ENCODE measurements around the gene OR5T3.
"Not testable (repeated sequence)": the region's sequence is repeated elsewhere in the genome, so short reads cannot be mapped to it uniquely, and the experiment has no call there.

OR5T3 gene

DNA sequence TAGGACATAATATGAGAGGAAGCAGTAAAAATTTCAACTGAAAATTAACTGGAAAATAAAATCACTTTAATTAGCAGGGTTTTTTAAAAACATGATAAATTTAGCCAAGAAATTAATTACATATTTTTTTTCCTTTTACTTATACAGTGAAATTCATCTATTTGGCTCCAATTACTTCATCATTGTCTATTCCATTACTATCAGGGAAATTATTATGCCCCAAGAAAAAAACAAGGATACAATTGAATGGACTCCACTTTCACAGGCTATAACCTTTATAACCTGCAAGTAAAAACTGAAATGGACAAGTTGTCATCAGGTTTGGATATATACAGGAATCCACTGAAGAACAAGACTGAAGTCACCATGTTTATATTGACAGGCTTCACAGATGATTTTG lies at the start of gene OR5T3:
Gene OR5T3 (plus strand): TSS at position 301 of the 400 bp plus-strand sequence. CDS start 0 bp downstream, at position 301.
- in situ Hi-C loops (cut with MboI; ENCODE audit: low pct_unique_long_range_greater_than_20kb, low sequenced_read_pairs) = no loop called here

DNA sequence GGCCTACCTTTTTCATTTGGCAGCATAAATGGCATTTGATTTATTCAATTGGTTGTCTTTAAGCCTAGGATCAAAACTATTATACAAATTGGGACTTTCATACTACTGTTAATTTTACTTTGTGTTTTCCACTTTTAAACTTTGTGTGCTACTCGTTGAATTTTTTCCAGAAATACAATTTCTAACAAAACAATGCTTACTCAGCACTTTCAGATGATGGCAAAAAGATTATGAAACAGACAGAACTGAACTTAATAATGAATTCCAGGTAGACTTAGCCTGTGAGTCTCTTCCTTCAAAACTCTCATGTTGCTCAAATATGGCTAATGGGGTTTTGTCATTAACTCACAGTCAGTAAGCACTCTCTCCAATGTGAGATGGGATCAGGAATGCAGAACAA lies 44.3 kb upstream of the OR5T3 start:
- DNase-seq = no peak
- in situ Hi-C loops (cut with MboI; ENCODE audit: low pct_unique_long_range_greater_than_20kb, low sequenced_read_pairs) = no loop called here

More for the DNA sequence above, at the start of gene OR5T3:
- no peak for DNase-seq

DNA sequence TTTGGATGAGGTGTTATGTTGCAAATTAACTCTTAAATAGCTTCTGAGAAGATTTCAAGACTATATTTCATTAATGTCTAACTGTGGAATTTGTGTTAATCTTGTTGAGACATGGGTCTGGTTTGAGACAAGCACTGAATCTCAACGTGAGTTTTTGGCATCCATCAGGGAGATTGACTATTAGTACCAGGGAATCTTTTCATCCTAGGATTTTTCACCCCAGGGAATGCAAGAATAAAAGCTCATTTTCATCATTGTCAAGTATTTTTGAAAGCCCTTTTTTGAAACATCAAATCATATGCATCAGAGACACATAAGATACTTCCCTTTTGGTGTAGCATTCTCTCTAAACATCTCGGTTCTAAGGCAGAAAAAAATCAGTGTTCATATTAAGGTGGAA lies 37.5 kb upstream of the OR5T3 start:
- in situ Hi-C loops (cut with MboI; ENCODE audit: low pct_unique_long_range_greater_than_20kb, low sequenced_read_pairs) = no loop called here
- no peak for DNase-seq

DNA sequence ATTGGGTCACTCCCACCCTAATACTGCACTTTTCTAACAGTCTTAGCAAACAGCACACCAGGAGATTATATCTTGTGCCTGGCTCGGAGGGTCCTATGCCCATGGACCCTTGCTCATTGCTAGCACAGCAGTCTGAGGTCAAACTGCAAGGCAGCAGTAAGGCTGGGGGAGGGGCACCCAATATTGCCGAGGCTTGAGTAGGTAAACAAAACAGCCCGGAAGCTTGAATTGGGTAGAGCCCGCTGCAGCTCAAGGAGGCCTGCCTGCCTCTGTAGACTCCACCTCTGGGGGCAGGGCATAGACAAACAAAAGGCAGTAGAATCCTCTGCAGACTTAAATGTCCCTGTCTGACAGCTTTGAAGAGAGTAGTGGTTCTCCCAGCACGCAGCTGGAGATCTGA lies 32.3 kb upstream of the OR5T3 start:
- DNase-seq; in situ Hi-C loops (cut with MboI; ENCODE audit: low pct_unique_long_range_greater_than_20kb, low sequenced_read_pairs): not testable (repeated sequence)

DNA sequence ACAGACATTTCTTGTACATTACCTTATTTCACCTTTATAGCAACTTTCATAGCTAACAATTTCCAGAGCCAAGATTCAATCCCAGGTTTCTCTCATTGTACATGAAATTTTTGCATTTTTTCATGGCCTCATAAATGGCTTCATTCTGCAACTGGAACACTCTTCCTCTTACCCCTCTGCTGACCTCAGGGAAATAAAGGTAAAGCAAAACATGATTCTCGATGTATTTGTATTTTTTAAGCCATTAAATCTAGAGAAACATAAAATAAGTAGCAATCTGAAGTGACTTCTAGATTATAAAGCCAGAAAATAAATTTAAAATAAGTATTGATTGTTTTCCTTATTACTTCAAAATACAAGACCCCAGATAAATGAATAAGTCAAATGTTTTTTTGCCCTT lies 17.9 kb upstream of the OR5T3 start, which contains the start of gene OR5T2:
Gene OR5T2 (minus strand): TSS at position 101 of the 400 bp plus-strand sequence. CDS start 1,193 bp downstream, outside the sequence.
- DNase-seq = no peak
- in situ Hi-C loops (cut with MboI; ENCODE audit: low pct_unique_long_range_greater_than_20kb, low sequenced_read_pairs) = no loop called here

DNA sequence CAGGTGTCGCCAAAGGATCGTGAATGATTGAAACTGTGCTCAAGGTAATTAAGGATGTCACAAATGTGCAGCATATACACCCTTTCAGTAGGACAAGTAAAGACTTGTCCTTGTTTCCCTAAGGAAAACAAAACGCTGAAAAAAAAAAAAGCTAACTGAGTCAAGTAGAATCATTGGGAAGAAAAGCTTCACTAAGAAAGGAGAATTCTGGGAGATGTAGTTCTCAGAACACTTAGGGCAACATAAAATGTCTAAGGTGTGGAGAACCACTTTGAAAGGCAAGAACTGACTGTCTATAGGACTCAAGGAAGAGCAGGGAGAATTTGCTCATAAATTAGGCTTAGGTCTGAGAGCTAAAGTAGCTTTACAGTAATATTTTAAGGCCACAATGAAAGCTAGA lies 19.0 kb downstream of the OR5T3 start:
- in situ Hi-C loops (cut with MboI; ENCODE audit: low pct_unique_long_range_greater_than_20kb, low sequenced_read_pairs) = no loop called here

DNA sequence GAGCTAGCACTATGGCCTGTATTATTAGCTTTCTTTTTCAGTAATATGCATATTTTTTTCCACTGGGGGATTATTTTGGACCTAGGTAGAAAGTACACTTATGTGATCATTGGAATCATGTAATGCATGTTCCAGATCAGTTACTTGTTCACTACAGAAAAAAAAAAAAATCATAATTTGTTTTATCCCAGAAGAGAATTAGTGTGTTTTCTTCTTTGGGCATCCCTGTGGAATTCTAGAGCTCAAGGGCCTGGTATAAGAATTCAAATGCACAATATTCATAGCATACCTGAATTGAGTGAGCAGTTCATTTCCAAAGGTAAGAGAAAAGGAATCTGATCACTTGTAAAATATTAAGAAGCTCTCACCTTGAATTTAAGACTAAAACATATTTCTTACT lies 21.8 kb downstream of the OR5T3 start, which contains the start of gene OR5T1:
Gene OR5T1 (plus strand): TSS at position 301 of the 400 bp plus-strand sequence. CDS start 1,485 bp downstream, outside the sequence.
- in situ Hi-C loops (cut with MboI; ENCODE audit: low pct_unique_long_range_greater_than_20kb, low sequenced_read_pairs) = no loop called here
- no peak for DNase-seq

More for the DNA sequence above, 19.0 kb downstream of the OR5T3 start:
- no peak for DNase-seq

DNA sequence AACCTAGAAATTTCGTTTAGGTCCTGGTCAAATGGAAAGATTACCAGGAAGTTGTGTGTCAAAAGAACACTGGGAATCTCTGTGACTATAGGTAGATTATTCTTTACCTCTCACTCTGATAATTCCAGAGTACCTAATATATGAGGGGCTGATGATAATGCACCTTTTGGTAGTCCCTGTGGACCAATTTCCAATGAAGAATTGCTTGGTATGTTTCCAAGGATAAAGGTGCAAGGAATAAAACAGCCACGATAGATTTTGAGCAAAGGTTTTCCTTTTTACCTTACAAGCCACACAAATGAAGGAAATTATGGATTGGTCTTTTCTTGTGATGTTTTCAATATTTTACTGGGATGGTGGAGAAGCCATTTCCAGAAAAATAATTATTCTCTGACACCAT lies 40.1 kb downstream of the OR5T3 start, which contains the start of gene OR8H1:
Gene OR8H1 (minus strand): TSS at position 101 of the 400 bp plus-strand sequence. CDS start 1,192 bp downstream, outside the sequence.
- in situ Hi-C loops (cut with MboI; ENCODE audit: low pct_unique_long_range_greater_than_20kb, low sequenced_read_pairs) = no loop called here

DNA sequence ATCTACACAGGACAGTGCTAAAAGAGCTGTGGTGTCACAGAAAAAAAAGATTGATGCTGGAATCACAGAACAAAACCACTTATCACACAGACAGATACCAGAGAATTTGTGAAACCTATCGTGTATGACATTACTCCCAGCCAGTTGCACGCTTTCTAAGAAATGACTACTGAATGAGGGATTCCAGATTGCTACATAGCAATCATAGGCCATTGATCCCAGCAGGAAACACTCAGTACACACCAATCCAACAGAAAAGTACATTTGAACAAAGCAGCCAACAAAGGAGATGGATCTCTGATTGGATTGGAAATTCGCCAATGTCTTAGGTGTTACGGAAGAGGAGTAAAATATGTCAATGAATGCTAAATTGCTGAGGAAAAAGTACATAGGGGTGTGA lies 44.8 kb downstream of the OR5T3 start:
- DNase-seq = no peak
- in situ Hi-C loops (cut with MboI; ENCODE audit: low pct_unique_long_range_greater_than_20kb, low sequenced_read_pairs) = no loop called here

More for the DNA sequence above, 40.1 kb downstream of the OR5T3 start, which contains the start of gene OR8H1:
- no peak for DNase-seq
